Liver (tissue), 9 donors: ENCODE measurements around the gene CDC14A. TPM values are rescaled to one million over a fixed set of nuclear protein-coding genes. Genes with fewer than 3 reads are reported as not detected.

Experiments
- DNase-seq: peaks from one replicate; pipeline ENCODE4 v3.0.0-alpha.2; 2017; ENCODE audit warnings: low spot score
- H3K27ac ChIP-seq, 2 donors: one replicate each; pipeline ENCODE4 v1.7.0; 2013; ENCODE audit warnings: inconsistent platforms in 2 of 2, low read length in 2 of 2, control low read depth in 1 of 2, low read depth in 1 of 2, mild to moderate bottlenecking in 1 of 2
- H3K27me3 ChIP-seq, 4 donors: one replicate each; pipeline versions ENCODE4 v1.6.1 to v1.7.0; 2013; ENCODE audit warnings: low read length in 3 of 4, inconsistent platforms in 1 of 4, mild to moderate bottlenecking in 1 of 4, moderate library complexity in 1 of 4; ENCODE audit not compliant: control insufficient read depth in 4 of 4, insufficient read depth in 4 of 4
- H3K36me3 ChIP-seq, 4 donors: one replicate each; pipeline versions ENCODE4 v1.6.1 to v1.7.0; 2013; ENCODE audit warnings: low read length in 3 of 4, mild to moderate bottlenecking in 3 of 4, low read depth in 1 of 4, moderate library complexity in 1 of 4; ENCODE audit not compliant: control insufficient read depth in 4 of 4, insufficient read depth in 3 of 4
- H3K4me1 ChIP-seq, 4 donors: one replicate each; pipeline versions ENCODE4 v1.6.1 to v1.7.0; 2013; ENCODE audit warnings: low read length in 3 of 4, mild to moderate bottlenecking in 3 of 4, moderate library complexity in 1 of 4; ENCODE audit not compliant: control insufficient read depth in 4 of 4, insufficient read depth in 4 of 4
- H3K4me3 ChIP-seq, 3 donors: one replicate each; pipeline versions ENCODE4 v1.6.1 to v1.7.0; 2013; ENCODE audit warnings: low read length in 3 of 3, control low read depth in 1 of 3, low read depth in 1 of 3, mild to moderate bottlenecking in 1 of 3
- H3K9ac ChIP-seq, 2 donors: one replicate each; pipeline ENCODE4 v1.7.0; 2013; ENCODE audit warnings: low read length in 2 of 2, mild to moderate bottlenecking in 2 of 2, moderate library complexity in 2 of 2, control low read depth in 1 of 2, low read depth in 1 of 2
- H3K9me3 ChIP-seq, 4 donors: one replicate each; pipeline versions ENCODE4 v1.6.1 to v1.7.0; 2013; ENCODE audit warnings: low read length in 3 of 4; ENCODE audit not compliant: control insufficient read depth in 4 of 4
- ATF3 ChIP-seq: IDR thresholded peaks from 2 replicates; pipeline ENCODE4 v1.6.1; 2016; ENCODE audit warnings: antibody characterized with exemption
- EGR1 ChIP-seq, 2 donors: IDR thresholded peaks; 2 replicates each; pipeline ENCODE4 v1.6.1; 2016 to 2018; ENCODE audit warnings: antibody characterized with exemption in 2 of 2, low read depth in 2 of 2
- FOXA1 ChIP-seq: IDR thresholded peaks from 2 replicates; pipeline ENCODE4 v1.6.1; 2016; ENCODE audit warnings: antibody characterized with exemption
- FOXA2 ChIP-seq: IDR thresholded peaks from 2 replicates; pipeline ENCODE4 v1.6.1; 2016; ENCODE audit warnings: antibody characterized with exemption
- GABPA ChIP-seq, 2 donors: IDR thresholded peaks in 1 of 2; conservative IDR thresholded peaks in 1 of 2; 2 replicates each; pipeline ENCODE4 v1.6.1; 2016; ENCODE audit warnings: antibody characterized with exemption in 2 of 2, mild to moderate bottlenecking in 1 of 2, moderate library complexity in 1 of 2
- HNF4A ChIP-seq, 2 donors: conservative IDR thresholded peaks; 2 replicates each; pipeline ENCODE4 v1.6.1; 2016; ENCODE audit warnings: antibody characterized with exemption in 2 of 2, mild to moderate bottlenecking in 2 of 2
- HNF4G ChIP-seq: IDR thresholded peaks from 2 replicates; pipeline ENCODE4 v1.6.1; 2016; ENCODE audit warnings: antibody characterized with exemption
- JUND ChIP-seq, 2 donors: IDR thresholded peaks; 2 replicates each; pipeline ENCODE4 v1.6.1; 2016; ENCODE audit warnings: antibody characterized with exemption in 2 of 2
- NR2F2 ChIP-seq: IDR thresholded peaks from 2 replicates; pipeline ENCODE4 v1.6.1; 2016; ENCODE audit warnings: antibody characterized with exemption
- RAD21 ChIP-seq, 2 donors: IDR thresholded peaks; 2 replicates each; pipeline ENCODE4 v1.6.1; 2016; ENCODE audit warnings: antibody characterized with exemption in 2 of 2, mild to moderate bottlenecking in 2 of 2
- REST ChIP-seq: IDR thresholded peaks from 2 replicates; pipeline ENCODE4 v1.6.1; 2016; ENCODE audit warnings: antibody characterized with exemption, mild to moderate bottlenecking
- RXRA ChIP-seq, 2 donors: IDR thresholded peaks; 2 replicates each; pipeline ENCODE4 v1.6.1; 2017 to 2018; ENCODE audit warnings: antibody characterized with exemption in 2 of 2, mild to moderate bottlenecking in 1 of 2
- SP1 ChIP-seq: IDR thresholded peaks from 2 replicates; pipeline ENCODE4 v1.6.1; 2018; ENCODE audit warnings: antibody characterized with exemption, mild to moderate bottlenecking
- TAF1 ChIP-seq: conservative IDR thresholded peaks from 2 replicates; pipeline ENCODE4 v1.6.1; 2016; ENCODE audit warnings: antibody characterized with exemption, mild to moderate bottlenecking
- YY1 ChIP-seq: IDR thresholded peaks from 2 replicates; pipeline ENCODE4 v1.6.1; 2016; ENCODE audit warnings: antibody characterized with exemption, mild to moderate bottlenecking
- WGBS: extraction: QIAGEN DNeasy Blood & Tissue Kit; methylation state at CpG from one replicate; pipeline ENCODE4 v1.1.7; 2013; 5-methylcytosine and 5-hydroxymethylcytosine counted together
- polyA plus RNA-seq, 2 donors: library from polyadenylated mRNA; stranded (reverse) in 1 of 2; unstranded in 1 of 2; fragments of 200-250 nt in 1 of 2; fragments of >200 nt in 1 of 2; fragmentation: Nextera tagmentation in 1 of 2; extraction: Ambion mirVana in 1 of 2; gene quantifications; one replicate each; pipeline versions ENCODE4 v1.2.1 to v1.2.3, GENCODE V29; 2013 to 2015
- total RNA-seq, 2 donors: library from RNA; depleted of rRNA; stranded (reverse); fragments of >200 nt; gene quantifications; one replicate each; pipeline ENCODE4 v1.2.3, GENCODE V29; 2014
- TF ChIP-seq, protein P1 (sequence below): fragments of 150-350 bp; IDR thresholded peaks from 2 replicates; pipeline ENCODE4 v1.5.1; 2017; ENCODE audit warnings: improper control_type of control experiment, low read depth, low read length; ENCODE audit not compliant: missing input control
- TF ChIP-seq, protein P2 (sequence below): IDR thresholded peaks from 2 replicates; pipeline ENCODE4 v1.6.1; 2016; ENCODE audit warnings: antibody characterized with exemption
- donor health status: healthy.
- donor health status: healthy.
- donor health status: healthy.
- donor health status: healthy.
- donor health status: healthy.

The CDC14A gene
- total and polyA plus RNA-seq, 4 donors, result 0.39 to 4.1 (median 2.6) TPM

DNA sequence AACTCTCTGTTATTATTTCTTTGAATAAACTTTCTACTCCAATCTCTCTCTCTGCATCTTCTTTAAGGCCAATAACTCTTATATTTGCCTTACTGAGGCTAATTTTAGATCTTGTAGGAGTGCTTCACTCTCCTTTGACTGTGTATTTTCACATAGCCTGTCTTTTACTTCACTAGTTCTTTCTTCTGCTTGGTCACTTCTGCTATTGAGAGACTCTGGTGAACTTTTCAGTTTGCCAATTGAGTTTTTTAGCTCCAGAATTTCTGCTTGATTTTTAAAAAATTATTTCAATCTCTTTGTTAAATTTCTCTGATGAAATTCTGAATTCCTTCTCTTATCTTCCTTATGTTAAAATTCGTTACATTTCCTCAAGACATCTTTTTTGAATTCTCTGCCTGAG is 203.9 kb downstream of the CDC14A start:
- TF ChIP-seq JUND (IDR thresholded peaks at IDR 0.05), result no peak
- TF ChIP-seq SP1, result no peak
- TF ChIP-seq GABPA (IDR thresholded peaks at IDR 0.05 in 1 of 2, conservative IDR thresholded peaks at IDR 0.05 in 1 of 2), result no peak
- TF ChIP-seq HNF4A (conservative IDR thresholded peaks at IDR 0.05), result no peak
- TF ChIP-seq HNF4G, result no peak
- TF ChIP-seq REST, result no peak
- TF ChIP-seq, protein P1, sequence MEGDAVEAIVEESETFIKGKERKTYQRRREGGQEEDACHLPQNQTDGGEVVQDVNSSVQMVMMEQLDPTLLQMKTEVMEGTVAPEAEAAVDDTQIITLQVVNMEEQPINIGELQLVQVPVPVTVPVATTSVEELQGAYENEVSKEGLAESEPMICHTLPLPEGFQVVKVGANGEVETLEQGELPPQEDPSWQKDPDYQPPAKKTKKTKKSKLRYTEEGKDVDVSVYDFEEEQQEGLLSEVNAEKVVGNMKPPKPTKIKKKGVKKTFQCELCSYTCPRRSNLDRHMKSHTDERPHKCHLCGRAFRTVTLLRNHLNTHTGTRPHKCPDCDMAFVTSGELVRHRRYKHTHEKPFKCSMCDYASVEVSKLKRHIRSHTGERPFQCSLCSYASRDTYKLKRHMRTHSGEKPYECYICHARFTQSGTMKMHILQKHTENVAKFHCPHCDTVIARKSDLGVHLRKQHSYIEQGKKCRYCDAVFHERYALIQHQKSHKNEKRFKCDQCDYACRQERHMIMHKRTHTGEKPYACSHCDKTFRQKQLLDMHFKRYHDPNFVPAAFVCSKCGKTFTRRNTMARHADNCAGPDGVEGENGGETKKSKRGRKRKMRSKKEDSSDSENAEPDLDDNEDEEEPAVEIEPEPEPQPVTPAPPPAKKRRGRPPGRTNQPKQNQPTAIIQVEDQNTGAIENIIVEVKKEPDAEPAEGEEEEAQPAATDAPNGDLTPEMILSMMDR, result no peak
- no peak for TF ChIP-seq ATF3
- TF ChIP-seq, protein P2, sequence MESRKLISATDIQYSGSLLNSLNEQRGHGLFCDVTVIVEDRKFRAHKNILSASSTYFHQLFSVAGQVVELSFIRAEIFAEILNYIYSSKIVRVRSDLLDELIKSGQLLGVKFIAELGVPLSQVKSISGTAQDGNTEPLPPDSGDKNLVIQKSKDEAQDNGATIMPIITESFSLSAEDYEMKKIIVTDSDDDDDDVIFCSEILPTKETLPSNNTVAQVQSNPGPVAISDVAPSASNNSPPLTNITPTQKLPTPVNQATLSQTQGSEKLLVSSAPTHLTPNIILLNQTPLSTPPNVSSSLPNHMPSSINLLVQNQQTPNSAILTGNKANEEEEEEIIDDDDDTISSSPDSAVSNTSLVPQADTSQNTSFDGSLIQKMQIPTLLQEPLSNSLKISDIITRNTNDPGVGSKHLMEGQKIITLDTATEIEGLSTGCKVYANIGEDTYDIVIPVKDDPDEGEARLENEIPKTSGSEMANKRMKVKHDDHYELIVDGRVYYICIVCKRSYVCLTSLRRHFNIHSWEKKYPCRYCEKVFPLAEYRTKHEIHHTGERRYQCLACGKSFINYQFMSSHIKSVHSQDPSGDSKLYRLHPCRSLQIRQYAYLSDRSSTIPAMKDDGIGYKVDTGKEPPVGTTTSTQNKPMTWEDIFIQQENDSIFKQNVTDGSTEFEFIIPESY, result no peak
- no peak for TF ChIP-seq FOXA1
- Histone ChIP-seq H3K9me3 (peaks cover 0 to 4% (median 2%) of the 10 kb centered on the region in 4 donors), H3K4me3 (no peak overlapping the region), H3K27me3 (no peaks in the 10 kb centered on the region), H3K36me3 (no peaks in the 10 kb centered on the region), H3K27ac (no peak overlapping the region), H3K9ac (no peak overlapping the region), H3K4me1 (no peaks in the 10 kb centered on the region)
- WGBS, result 86% methylated on average over 1 of the region's 1 CpG
- no peak for DNase-seq

GRCh38 chr1:100556925-100557605 is 204.8 kb downstream of the CDC14A start:
- WGBS, result 87% methylated on average over 3 of the region's 3 CpGs
- no peak for DNase-seq
- H3K4me1 ChIP-seq, result no peaks in the 10 kb centered on the region
- H3K27me3 ChIP-seq, result no peaks in the 10 kb centered on the region
- H3K4me3 ChIP-seq, result no peak overlapping the region
- H3K27ac ChIP-seq, result no peak overlapping the region
- H3K9me3 ChIP-seq, result peaks cover 0 to 2% (median under 1%) of the 10 kb centered on the region in 4 donors
- no peaks in the 10 kb centered on the region for H3K36me3 ChIP-seq
- no peak overlapping the region for H3K9ac ChIP-seq
- TF ChIP-seq GABPA (IDR thresholded peaks at IDR 0.05 in 1 of 2, conservative IDR thresholded peaks at IDR 0.05 in 1 of 2), result no peak
- TF ChIP-seq YY1, result no peak
- TF ChIP-seq ATF3, result no peak
- TF ChIP-seq, protein P2, result no peak
- TF ChIP-seq EGR1 (IDR thresholded peaks at IDR 0.05; ENCODE audit: low read depth in 2 of 2), result no peak
- TF ChIP-seq TAF1, result no peak
- TF ChIP-seq REST, result no peak
- no peak for TF ChIP-seq RXRA (IDR thresholded peaks at IDR 0.05)
- TF ChIP-seq HNF4A (conservative IDR thresholded peaks at IDR 0.05), result no peak
- no peak for TF ChIP-seq RAD21 (IDR thresholded peaks at IDR 0.05)
- TF ChIP-seq HNF4G, result no peak
- no peak for TF ChIP-seq FOXA1
- no peak for TF ChIP-seq NR2F2
- TF ChIP-seq SP1, result no peak
- TF ChIP-seq FOXA2, result no peak
